CD4-positive, alpha-beta memory T cell (primary cell): ENCODE results near the gene TMEM169. TPM values are rescaled to one million over a fixed set of nuclear protein-coding genes. Genes with fewer than 3 reads are reported as not detected.

Experiments used
- CTCF ChIA-PET: fragments of 350-600 bp; sonication (Branson Sonifier 250); formaldehyde crosslinking; loops from one replicate; lab custom pipeline; 2021; ENCODE audit warnings: inconsistent platforms; ENCODE audit not compliant: partially characterized antibody; lab: Charles Lee
- POLR2A ChIA-PET: fragments of 350-600 bp; sonication (Branson Sonifier 250); formaldehyde crosslinking; loops from one replicate; lab custom pipeline; 2021; ENCODE audit not compliant: partially characterized antibody; lab: Charles Lee
- DNase-seq, 5 donors: peaks; one replicate each; pipeline versions ENCODE4 v3.0.0 to v3.0.0-alpha.2; 2020 to 2022; ENCODE audit warnings: mixed read lengths in 1 of 5
- H3K27ac ChIP-seq: one replicate; pipeline ENCODE4 v1.7.0; 2013; ENCODE audit warnings: low read depth, low read length
- H3K27me3 ChIP-seq: 2 replicates; pipeline ENCODE4 v1.7.0; 2013; ENCODE audit warnings: mild to moderate bottlenecking, low read length, moderate library complexity; ENCODE audit not compliant: insufficient read depth
- H3K36me3 ChIP-seq: 2 replicates; pipeline ENCODE4 v1.7.0; 2013; ENCODE audit warnings: mild to moderate bottlenecking, low read length, moderate library complexity; ENCODE audit not compliant: insufficient read depth
- H3K4me1 ChIP-seq: 2 replicates; pipeline ENCODE4 v1.7.0; 2013; ENCODE audit warnings: mild to moderate bottlenecking, low read length, moderate library complexity; ENCODE audit not compliant: insufficient read depth
- H3K4me3 ChIP-seq, 2 donors: one replicate each; pipeline ENCODE4 v1.7.0; 2013; ENCODE audit warnings: low read length in 2 of 2, mild to moderate bottlenecking in 1 of 2
- H3K9me3 ChIP-seq, 2 donors: one replicate each; pipeline ENCODE4 v1.7.0; 2013; ENCODE audit warnings: low read length in 2 of 2, control low read depth in 1 of 2; ENCODE audit not compliant: control insufficient read depth in 1 of 2
- H3K27ac Mint-ChIP-seq, 7 donors: one replicate each; pipeline ENCODE4 v1.8.0; 2020 to 2021; ENCODE audit warnings: mixed read lengths in 7 of 7, mild to moderate bottlenecking in 6 of 7, inconsistent platforms in 3 of 7, moderate library complexity in 3 of 7
- H3K27me3 Mint-ChIP-seq, 2 donors: one replicate each; pipeline ENCODE4 v1.8.0; 2020 to 2021; ENCODE audit warnings: mixed read lengths in 2 of 2
- H3K36me3 Mint-ChIP-seq, 2 donors: one replicate each; pipeline ENCODE4 v1.8.0; 2020 to 2021; ENCODE audit warnings: mixed read lengths in 2 of 2, inconsistent platforms in 1 of 2, mild to moderate bottlenecking in 1 of 2
- H3K4me1 Mint-ChIP-seq, 4 donors: one replicate each; pipeline ENCODE4 v1.8.0; 2020 to 2021; ENCODE audit warnings: mixed read lengths in 4 of 4, mild to moderate bottlenecking in 1 of 4
- H3K4me3 Mint-ChIP-seq, 8 donors: one replicate each; pipeline ENCODE4 v1.8.0; 2020 to 2021; ENCODE audit warnings: mixed read lengths in 8 of 8, mild to moderate bottlenecking in 7 of 8, moderate library complexity in 6 of 8, inconsistent platforms in 3 of 8
- H3K9me3 Mint-ChIP-seq, 8 donors: one replicate each; pipeline ENCODE4 v1.8.0; 2020 to 2021; ENCODE audit warnings: mixed read lengths in 8 of 8, mild to moderate bottlenecking in 5 of 8, inconsistent platforms in 3 of 8, moderate library complexity in 1 of 8
- intact Hi-C: fragments of 100-400 bp; cut with micrococcal nuclease; formaldehyde crosslinking; loops from one replicate; pipeline ENCODE4 v1.15.1; 2023
- polyA plus RNA-seq, 2 donors: library from polyadenylated mRNA; unstranded; fragments of 300-500 nt; fragmentation: Illumina TruSeq; gene quantifications; one replicate each; pipeline ENCODE4 v1.2.3, GENCODE V29; 2021
- total RNA-seq, 2 experiments: library from RNA; stranded (reverse); gene quantifications; one replicate each; pipeline ENCODE4 v1.2.3, GENCODE V29; 2021

The TMEM169 gene
- total and polyA plus RNA-seq, 4 experiments from 2014 or later, result 2.0 to 5.1 (median 3.0) TPM

DNA sequence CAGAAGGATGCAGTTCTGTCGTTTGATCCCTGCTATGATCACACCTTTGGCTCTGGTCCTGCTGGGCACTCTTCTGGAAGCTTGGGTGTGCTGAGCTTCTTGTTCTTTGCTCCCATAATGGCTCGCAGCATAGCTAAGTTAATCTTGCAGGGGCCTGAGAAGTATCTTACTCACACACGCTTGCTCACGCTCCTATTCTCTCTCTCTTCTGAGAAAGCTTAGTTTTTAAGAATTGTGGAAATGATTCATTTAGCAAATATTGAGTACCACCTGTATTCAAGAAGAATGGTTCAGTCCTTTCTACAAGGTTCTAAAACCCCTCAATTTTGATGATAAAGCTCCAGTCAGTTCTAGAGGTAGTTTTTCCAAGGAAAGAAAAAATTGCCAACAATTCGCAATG lies 68.0 kb downstream of the TMEM169 start:
- Histone ChIP-seq H3K4me1 (no peaks in the 10 kb centered on the region), H3K9me3 (no peaks in the 10 kb centered on the region), H3K4me3 (no peak overlapping the region), H3K27ac (no peak overlapping the region), H3K27me3 (no peaks in the 10 kb centered on the region), H3K36me3 (peaks cover 63% of the 10 kb centered on the region)
- Mint-ChIP-seq H3K27ac (peak overlapping the region in 2 of 7 donors; percentile 19 to 46), H3K27me3 (no peaks in the 10 kb centered on the region), H3K4me3 (no peak overlapping the region), H3K9me3 (no peaks in the 10 kb centered on the region), H3K4me1 (peaks cover 18 to 23% (median 20%) of the 10 kb centered on the region in 4 donors), H3K36me3 (peaks cover 60 to 76% of the 10 kb centered on the region in 2 donors)
- intact Hi-C loops, result no loop called here
- ChIA-PET CTCF (interaction anchor here (1.1 to 2.0 kb wide), 5 partner anchors 8 to 116 kb away, joined by 3 to 12 read pairs (median 3); no protein-coding TSS in a partner anchor), POLR2A (interaction anchor here (0.8 kb wide), 1 partner anchor 9 kb away, joined by 3 read pairs; no protein-coding TSS in a partner anchor)
- no peak for DNase-seq

DNA sequence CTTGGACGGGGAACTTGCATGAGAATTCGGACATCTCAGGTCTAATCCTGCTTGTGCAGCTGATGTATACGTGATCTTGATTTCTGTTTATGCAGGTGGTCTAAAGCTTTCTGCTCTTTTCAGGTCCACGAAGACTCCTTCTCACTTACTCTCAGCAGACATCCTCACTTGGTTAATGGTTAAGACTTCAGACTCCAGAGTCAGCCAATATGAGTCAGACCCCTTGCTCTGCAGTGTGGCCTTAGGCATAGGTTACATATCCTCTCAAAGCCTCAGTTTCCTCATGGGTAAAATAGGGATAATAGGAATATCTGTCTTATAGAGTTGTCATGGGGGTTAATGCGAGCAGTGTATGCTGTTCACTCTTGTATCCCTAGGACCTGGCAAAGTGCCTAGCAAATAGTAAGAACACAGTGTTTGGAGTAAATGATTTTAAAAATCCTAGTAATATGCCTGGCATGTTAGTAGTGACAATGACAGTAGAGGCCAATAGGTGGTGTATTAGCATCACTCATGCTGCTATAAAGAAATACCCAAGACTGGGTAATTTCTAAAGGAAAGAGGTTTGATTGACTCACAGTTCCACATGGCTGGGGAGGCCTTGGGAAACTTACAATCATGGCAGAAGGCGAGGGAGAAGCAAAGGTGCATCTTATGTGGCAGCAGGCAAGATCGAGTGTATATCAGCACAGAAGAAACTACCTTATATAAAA lies 69.8 kb downstream of the TMEM169 start:
- intact Hi-C loops, result no loop called here
- Histone ChIP-seq H3K27me3 (no peaks in the 10 kb centered on the region), H3K9me3 (no peaks in the 10 kb centered on the region), H3K36me3 (peaks cover 77% of the 10 kb centered on the region), H3K4me1 (no peaks in the 10 kb centered on the region), H3K4me3 (no peak overlapping the region), H3K27ac (no peak overlapping the region)
- peak overlapping the region in 5 of 7 donors; percentile 2 to 73 (median 45) for H3K27ac Mint-ChIP-seq
- H3K27me3 Mint-ChIP-seq, result no peaks in the 10 kb centered on the region
- no peaks in the 10 kb centered on the region for H3K9me3 Mint-ChIP-seq
- peaks cover 20 to 30% (median 24%) of the 10 kb centered on the region in 4 donors for H3K4me1 Mint-ChIP-seq
- POLR2A ChIA-PET, result no interaction called here
- DNase-seq, result no peak
- CTCF ChIA-PET, result no interaction called here
- H3K36me3 Mint-ChIP-seq, result peaks cover 72 to 92% of the 10 kb centered on the region in 2 donors
- no peak overlapping the region for H3K4me3 Mint-ChIP-seq

Other genes starting within 250 kb of the TMEM169 start
- gene MREG, start 68.4 kb upstream of the TMEM169 start, total RNA-seq, result 1 to 10 TPM; 7.4 TPM
- 1 to 10 TPM in 1 of 2 donors, under 1 TPM in 1; 0.11 to 2.1 TPM for gene MREG, start 68.4 kb upstream of the TMEM169 start, polyA plus RNA-seq
- 10 to 100 TPM; 16.8 to 20.6 TPM for gene PECR, start 110 bp upstream of the TMEM169 start, total RNA-seq
- gene PECR, start 110 bp upstream of the TMEM169 start, polyA plus RNA-seq, result 10 to 100 TPM; 30.7 to 36.6 TPM
- gene XRCC5, start 27.4 kb downstream of the TMEM169 start, total RNA-seq, result 100 to 1,000 TPM; 235 to 240 TPM
- gene XRCC5, start 27.4 kb downstream of the TMEM169 start, polyA plus RNA-seq, result 100 to 1,000 TPM; 305 to 348 TPM